Hepatocyte (in vitro differentiated cells): ENCODE data around the gene AP2A2. TPM values are rescaled to one million over a fixed set of nuclear protein-coding genes. Genes with fewer than 3 reads are reported as not detected.

Experiments used
- DNase-seq: peaks from one replicate; pipeline ENCODE4 v3.0.0-alpha.2; 2016; ENCODE audit warnings: low spot score
- H2AFZ ChIP-seq: fragments of 200-600 bp; sonication (generic); 2 replicates; pipeline ENCODE4 v1.6.0; 2016; ENCODE audit warnings: antibody characterized with exemption, mild to moderate bottlenecking
- H3K27ac ChIP-seq: fragments of 200-600 bp; sonication (generic); 2 replicates; pipeline ENCODE4 v1.5.1; 2016; ENCODE audit warnings: mild to moderate bottlenecking
- H3K27me3 ChIP-seq: fragments of 200-600 bp; sonication (generic); 2 replicates; pipeline ENCODE4 v1.6.1; 2016
- H3K36me3 ChIP-seq: fragments of 200-600 bp; sonication (generic); replicated peaks from 2 replicates; pipeline ENCODE4 v1.5.1; 2016; ENCODE audit warnings: low read depth; ENCODE audit not compliant: insufficient read depth
- H3K4me1 ChIP-seq: fragments of 200-600 bp; sonication (generic); 2 replicates; pipeline ENCODE4 v1.5.1; 2016; ENCODE audit warnings: mild to moderate bottlenecking, moderate library complexity; ENCODE audit not compliant: insufficient read depth
- H3K4me2 ChIP-seq: fragments of 200-600 bp; sonication (generic); 2 replicates; pipeline ENCODE4 v1.6.0; 2016
- H3K4me3 ChIP-seq: fragments of 200-600 bp; sonication (generic); 2 replicates; pipeline ENCODE4 v1.5.1; 2016; ENCODE audit warnings: mild to moderate bottlenecking
- H3K79me2 ChIP-seq: fragments of 200-600 bp; sonication (generic); 2 replicates; pipeline ENCODE4 v1.6.0; 2017; ENCODE audit warnings: mild to moderate bottlenecking
- H3K9me2 ChIP-seq: fragments of 200-600 bp; sonication (generic); replicated peaks from 2 replicates; pipeline ENCODE4 v1.6.0; 2017; ENCODE audit warnings: mild to moderate bottlenecking; ENCODE audit not compliant: insufficient read depth
- H3K9me3 ChIP-seq: fragments of 200-600 bp; sonication (generic); 2 replicates; pipeline ENCODE4 v1.5.1; 2016; ENCODE audit warnings: low read depth, mild to moderate bottlenecking
- H4K20me1 ChIP-seq: fragments of 200-600 bp; sonication (generic); 2 replicates; pipeline ENCODE4 v1.6.0; 2016; ENCODE audit warnings: mild to moderate bottlenecking; ENCODE audit not compliant: insufficient read depth, poor library complexity, severe bottlenecking
- EZH2 ChIP-seq: fragments of 200-600 bp; sonication (generic); IDR thresholded peaks from 2 replicates; pipeline ENCODE4 v1.6.1; 2016; ENCODE audit warnings: antibody characterized with exemption, mild to moderate bottlenecking, borderline replicate concordance
- EZH2phosphoT487 ChIP-seq: fragments of 200-600 bp; sonication (generic); IDR thresholded peaks from one replicate; pipeline ENCODE4 v1.6.1; 2018; ENCODE audit warnings: antibody characterized with exemption, mild to moderate bottlenecking, low read depth, moderate library complexity; ENCODE audit not compliant: unreplicated experiment, severe bottlenecking
- whole genome bisulfite sequencing: methylation state at CpG from one replicate; pipeline ENCODE4 v1.1.6; 2016; ENCODE audit warnings: low lambda C conversion rate; ENCODE audit errors: missing lambda C conversion rate; 5-methylcytosine and 5-hydroxymethylcytosine counted together
- polyA plus RNA-seq: library from polyadenylated mRNA; unstranded; fragments of >200 nt; fragmentation: Nextera tagmentation; extraction: Ambion mirVana; gene quantifications from 2 replicates; pipeline ENCODE4 v1.2.1, GENCODE V29; 2016
- total RNA-seq: library from RNA; depleted of rRNA; stranded (reverse); fragments of >200 nt; gene quantifications from 2 replicates; pipeline ENCODE4 v1.2.3, GENCODE V29; 2014
- TF ChIP-seq, protein P1 (sequence below): fragments of 200-600 bp; sonication (generic); IDR thresholded peaks from 2 replicates; pipeline ENCODE4 v1.5.1; 2016; ENCODE audit warnings: antibody characterized with exemption, mild to moderate bottlenecking; ENCODE audit not compliant: poor library complexity

The AP2A2 gene
- total and polyA plus RNA-seq, 2 experiments from 2014 or later = 49.7 to 68.0 TPM

DNA sequence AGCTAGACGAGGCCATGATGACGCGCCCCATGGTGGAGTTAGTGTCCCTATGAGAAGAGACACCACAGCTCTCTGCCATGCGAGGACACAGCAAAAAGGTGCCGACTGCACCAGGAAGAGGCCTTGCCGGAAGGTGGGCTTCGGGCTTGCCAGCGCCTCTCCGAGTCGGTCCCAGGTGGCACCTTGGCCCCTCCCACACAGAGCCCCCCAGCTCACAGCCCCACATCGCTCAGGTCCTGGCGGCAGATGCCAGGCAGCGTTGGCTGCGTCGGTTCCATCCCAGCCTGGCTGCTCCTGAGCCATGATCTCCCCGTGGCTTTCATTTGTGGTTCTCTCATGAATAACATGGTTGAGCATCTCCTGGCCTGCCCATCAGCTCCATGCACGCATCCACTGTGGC lies 39.1 kb upstream of the AP2A2 start:
- Histone ChIP-seq H3K36me3 (no peaks in the 10 kb centered on the region), H2AFZ (no peak overlapping the region), H3K4me1 (peaks cover 6% of the 10 kb centered on the region), H3K9me2 (no peaks in the 10 kb centered on the region), H3K27me3 (no peaks in the 10 kb centered on the region), H3K27ac (no peak overlapping the region), H3K4me2 (no peak overlapping the region), H3K4me3 (no peak overlapping the region), H3K9me3 (no peaks in the 10 kb centered on the region), H4K20me1 (no peaks in the 10 kb centered on the region), H3K79me2 (no peaks in the 10 kb centered on the region)
- TF ChIP-seq, protein P1, sequence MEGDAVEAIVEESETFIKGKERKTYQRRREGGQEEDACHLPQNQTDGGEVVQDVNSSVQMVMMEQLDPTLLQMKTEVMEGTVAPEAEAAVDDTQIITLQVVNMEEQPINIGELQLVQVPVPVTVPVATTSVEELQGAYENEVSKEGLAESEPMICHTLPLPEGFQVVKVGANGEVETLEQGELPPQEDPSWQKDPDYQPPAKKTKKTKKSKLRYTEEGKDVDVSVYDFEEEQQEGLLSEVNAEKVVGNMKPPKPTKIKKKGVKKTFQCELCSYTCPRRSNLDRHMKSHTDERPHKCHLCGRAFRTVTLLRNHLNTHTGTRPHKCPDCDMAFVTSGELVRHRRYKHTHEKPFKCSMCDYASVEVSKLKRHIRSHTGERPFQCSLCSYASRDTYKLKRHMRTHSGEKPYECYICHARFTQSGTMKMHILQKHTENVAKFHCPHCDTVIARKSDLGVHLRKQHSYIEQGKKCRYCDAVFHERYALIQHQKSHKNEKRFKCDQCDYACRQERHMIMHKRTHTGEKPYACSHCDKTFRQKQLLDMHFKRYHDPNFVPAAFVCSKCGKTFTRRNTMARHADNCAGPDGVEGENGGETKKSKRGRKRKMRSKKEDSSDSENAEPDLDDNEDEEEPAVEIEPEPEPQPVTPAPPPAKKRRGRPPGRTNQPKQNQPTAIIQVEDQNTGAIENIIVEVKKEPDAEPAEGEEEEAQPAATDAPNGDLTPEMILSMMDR = no peak
- TF ChIP-seq EZH2 = no peak
- TF ChIP-seq EZH2phosphoT487 = no peak
- DNase-seq = no peak
- WGBS = 100% methylated on average over 17 of the region's 17 CpGs

DNA sequence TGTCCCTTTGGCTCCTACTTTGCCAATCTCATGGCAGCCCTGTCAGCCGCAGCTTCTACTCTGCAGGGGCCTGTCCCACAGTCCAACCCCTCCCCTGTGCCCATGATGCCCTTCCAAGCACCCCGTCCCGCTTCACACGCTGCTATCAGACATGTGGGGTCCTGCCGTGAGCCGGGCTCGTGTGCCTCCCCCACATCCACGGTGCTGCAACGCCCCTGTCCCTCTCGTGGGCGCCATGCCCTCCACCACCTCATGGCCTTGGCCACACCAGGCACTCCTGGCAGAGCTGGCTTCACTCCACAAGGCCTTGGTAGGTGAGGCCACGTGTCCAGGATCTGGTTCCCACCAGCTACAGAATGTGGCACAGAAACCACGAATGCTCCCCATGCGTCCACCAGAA lies 38.1 kb upstream of the AP2A2 start:
- no peaks in the 10 kb centered on the region for H3K27me3 ChIP-seq
- H2AFZ ChIP-seq = no peak overlapping the region
- H4K20me1 ChIP-seq = no peaks in the 10 kb centered on the region
- H3K4me3 ChIP-seq = no peak overlapping the region
- H3K27ac ChIP-seq = no peak overlapping the region
- no peaks in the 10 kb centered on the region for H3K36me3 ChIP-seq
- no peaks in the 10 kb centered on the region for H3K9me3 ChIP-seq
- TF ChIP-seq EZH2phosphoT487 (no peak), EZH2 (no peak)
- TF ChIP-seq, protein P1 = no peak
- no peaks in the 10 kb centered on the region for H3K9me2 ChIP-seq
- no peaks in the 10 kb centered on the region for H3K79me2 ChIP-seq
- over 99% methylated on average over 14 of the region's 14 CpGs for WGBS
- DNase-seq = no peak
- no peak overlapping the region for H3K4me2 ChIP-seq
- peaks cover 6% of the 10 kb centered on the region for H3K4me1 ChIP-seq

DNA sequence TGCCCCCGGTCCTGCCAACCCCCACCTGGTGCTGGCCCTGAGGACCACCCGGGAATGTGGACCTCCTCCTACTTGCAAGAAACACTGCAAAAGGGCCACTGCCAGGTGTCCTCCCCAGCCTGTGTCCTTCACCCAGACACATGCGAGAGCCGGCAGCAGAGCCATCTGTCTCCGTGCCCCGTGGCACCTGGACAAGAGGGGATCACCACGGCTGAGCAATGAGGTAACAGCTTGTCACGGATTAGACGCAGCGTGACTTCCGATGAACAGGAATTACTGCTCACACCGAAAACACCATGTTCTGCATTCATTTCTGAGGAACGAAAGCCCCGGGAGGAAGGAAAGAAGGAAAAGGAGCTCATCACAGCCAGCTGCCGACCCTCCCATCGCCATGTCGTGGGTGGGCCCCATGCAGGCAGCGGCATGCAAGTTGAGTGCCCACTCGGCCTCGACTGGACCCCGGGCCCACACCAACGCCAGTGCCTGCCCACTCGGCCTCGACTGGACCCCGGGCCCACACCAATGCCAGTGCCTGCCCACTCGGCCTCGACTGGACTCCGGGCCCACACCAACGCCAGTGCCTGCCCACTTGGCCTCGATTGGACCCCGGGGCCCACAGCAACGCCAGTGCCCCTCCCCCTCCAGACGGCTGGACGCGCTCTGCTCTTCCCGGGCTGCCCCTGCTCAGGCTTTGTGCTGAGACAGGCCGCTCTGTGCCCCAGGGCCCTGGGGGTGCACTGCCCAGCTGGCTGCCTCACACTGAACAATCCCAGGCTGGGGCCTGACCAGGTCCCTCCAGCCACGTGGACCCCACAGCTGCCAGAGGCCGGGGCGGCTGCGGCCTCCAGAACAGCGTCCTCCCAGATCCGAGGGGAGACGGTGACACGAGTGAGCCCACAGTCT lies 37.1 kb upstream of the AP2A2 start:
- no peaks in the 10 kb centered on the region for H4K20me1 ChIP-seq
- H3K9me3 ChIP-seq = no peaks in the 10 kb centered on the region
- H3K79me2 ChIP-seq = no peaks in the 10 kb centered on the region
- no peak overlapping the region for H2AFZ ChIP-seq
- no peaks in the 10 kb centered on the region for H3K36me3 ChIP-seq
- H3K4me1 ChIP-seq = peaks cover 6% of the 10 kb centered on the region
- no peak overlapping the region for H3K4me3 ChIP-seq
- H3K27ac ChIP-seq = no peak overlapping the region
- H3K27me3 ChIP-seq = no peaks in the 10 kb centered on the region
- TF ChIP-seq, protein P1 = no peak
- TF ChIP-seq EZH2phosphoT487 (no peak), EZH2 (no peak)
- H3K9me2 ChIP-seq = no peaks in the 10 kb centered on the region
- H3K4me2 ChIP-seq = no peak overlapping the region
- DNase-seq = no peak
- WGBS = 94% methylated on average over 30 of the region's 45 CpGs
